OCI-LY7 (cell line): Measurements from ENCODE around the gene PCNT.

Experiments
- EZH2phosphoT487 ChIP-seq: fragments of 200-600 bp; sonication (generic); IDR thresholded peaks from 2 replicates; pipeline ENCODE4 v1.6.1; 2018; ENCODE audit warnings: low read depth, borderline replicate concordance, mild to moderate bottlenecking, mixed run types, antibody characterized with exemption, low read length, moderate library complexity, mixed read lengths
- TF ChIP-seq, protein P1 (sequence below): fragments of 200-600 bp; sonication (generic); conservative IDR thresholded peaks from 2 replicates; pipeline ENCODE4 v1.5.1; 2014; ENCODE audit warnings: mild to moderate bottlenecking, antibody characterized with exemption, low read length, moderate library complexity, mixed read lengths

DNA sequence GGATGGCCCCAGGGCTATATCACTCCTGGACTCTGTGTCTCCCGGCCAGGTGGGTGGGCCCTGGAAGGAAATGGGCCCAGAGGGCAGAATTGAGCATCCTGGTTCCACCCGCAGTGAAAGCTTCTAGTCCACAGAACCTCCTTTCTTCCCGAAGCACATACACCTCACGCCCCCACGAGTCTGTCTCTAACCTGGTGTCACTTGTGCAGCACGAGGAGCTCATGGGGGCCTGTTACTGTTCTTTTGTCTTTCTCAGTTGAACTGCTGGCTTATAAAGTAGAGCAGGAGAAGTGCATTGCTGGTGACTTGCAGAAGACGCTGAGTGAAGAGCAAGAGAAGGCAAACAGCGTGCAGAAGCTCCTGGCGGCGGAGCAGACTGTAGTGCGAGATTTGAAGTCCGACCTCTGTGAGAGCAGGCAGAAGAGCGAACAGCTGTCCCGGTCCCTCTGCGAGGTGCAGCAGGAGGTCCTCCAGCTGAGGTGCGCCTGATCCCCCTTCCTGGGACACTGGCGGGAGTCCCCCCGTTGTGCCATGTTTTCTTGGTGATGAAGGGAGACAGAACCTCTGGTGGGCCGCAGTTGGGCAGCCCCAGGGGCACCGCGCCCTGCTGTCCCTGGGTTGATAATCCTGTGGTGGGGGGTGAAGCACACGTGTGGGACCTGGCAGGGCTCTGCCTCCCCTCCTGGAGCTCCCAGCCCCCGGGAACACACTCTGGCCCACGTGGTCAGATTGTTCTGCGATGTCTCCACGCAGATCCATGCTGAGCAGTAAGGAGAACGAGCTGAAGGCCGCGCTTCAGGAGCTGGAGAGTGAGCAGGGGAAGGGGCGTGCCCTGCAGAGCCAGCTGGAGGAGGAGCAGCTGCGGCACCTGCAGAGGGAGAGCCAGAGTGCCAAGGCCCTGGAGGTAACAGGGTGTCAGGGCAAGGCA lies 106.1 kb downstream of the PCNT start:
- no peak for TF ChIP-seq EZH2phosphoT487
- TF ChIP-seq, protein P1, sequence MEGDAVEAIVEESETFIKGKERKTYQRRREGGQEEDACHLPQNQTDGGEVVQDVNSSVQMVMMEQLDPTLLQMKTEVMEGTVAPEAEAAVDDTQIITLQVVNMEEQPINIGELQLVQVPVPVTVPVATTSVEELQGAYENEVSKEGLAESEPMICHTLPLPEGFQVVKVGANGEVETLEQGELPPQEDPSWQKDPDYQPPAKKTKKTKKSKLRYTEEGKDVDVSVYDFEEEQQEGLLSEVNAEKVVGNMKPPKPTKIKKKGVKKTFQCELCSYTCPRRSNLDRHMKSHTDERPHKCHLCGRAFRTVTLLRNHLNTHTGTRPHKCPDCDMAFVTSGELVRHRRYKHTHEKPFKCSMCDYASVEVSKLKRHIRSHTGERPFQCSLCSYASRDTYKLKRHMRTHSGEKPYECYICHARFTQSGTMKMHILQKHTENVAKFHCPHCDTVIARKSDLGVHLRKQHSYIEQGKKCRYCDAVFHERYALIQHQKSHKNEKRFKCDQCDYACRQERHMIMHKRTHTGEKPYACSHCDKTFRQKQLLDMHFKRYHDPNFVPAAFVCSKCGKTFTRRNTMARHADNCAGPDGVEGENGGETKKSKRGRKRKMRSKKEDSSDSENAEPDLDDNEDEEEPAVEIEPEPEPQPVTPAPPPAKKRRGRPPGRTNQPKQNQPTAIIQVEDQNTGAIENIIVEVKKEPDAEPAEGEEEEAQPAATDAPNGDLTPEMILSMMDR = no peak
